Loucy (cell line): ENCODE data around the gene MKI67.

Experiments
- H2AFZ ChIP-seq: fragments of 200-600 bp; sonication (generic); 2 replicates; pipeline ENCODE4 v1.6.0; 2016; ENCODE audit warnings: antibody characterized with exemption, mild to moderate bottlenecking, low read length, moderate library complexity
- H3F3A ChIP-seq: fragments of 200-600 bp; 2 replicates; pipeline ENCODE4 v1.6.0; 2016; ENCODE audit warnings: antibody characterized with exemption, low read depth, mild to moderate bottlenecking
- H3K27me3 ChIP-seq: fragments of 200-600 bp; sonication (generic); 2 replicates; pipeline ENCODE4 v1.6.1; 2014; ENCODE audit warnings: low read length, mild to moderate bottlenecking; ENCODE audit not compliant: insufficient read depth, poor library complexity, severe bottlenecking
- H3K36me3 ChIP-seq: fragments of 200-600 bp; sonication (generic); 2 replicates; pipeline ENCODE4 v1.6.1; 2016; ENCODE audit warnings: low read length; ENCODE audit not compliant: insufficient read depth
- H3K4me1 ChIP-seq: fragments of 200-600 bp; sonication (generic); 2 replicates; pipeline ENCODE4 v1.5.1; 2014; ENCODE audit warnings: low read length, mild to moderate bottlenecking; ENCODE audit not compliant: insufficient read depth, poor library complexity, severe bottlenecking
- H3K4me2 ChIP-seq: fragments of 200-600 bp; sonication (generic); 2 replicates; pipeline ENCODE4 v1.6.0; 2014; ENCODE audit warnings: antibody characterized with exemption, low read length, low read depth, mild to moderate bottlenecking; ENCODE audit not compliant: poor library complexity, severe bottlenecking
- H3K4me3 ChIP-seq: fragments of 200-600 bp; sonication (generic); 2 replicates; pipeline ENCODE4 v1.5.1; 2014; ENCODE audit warnings: low read length, mild to moderate bottlenecking, mixed read lengths; ENCODE audit not compliant: poor library complexity, severe bottlenecking
- H3K79me2 ChIP-seq: fragments of 200-600 bp; sonication (generic); 2 replicates; pipeline ENCODE4 v1.6.1; 2014; ENCODE audit warnings: low read length; ENCODE audit not compliant: insufficient read depth
- H3K9ac ChIP-seq: fragments of 200-600 bp; sonication (generic); 2 replicates; pipeline ENCODE4 v1.6.0; 2014; ENCODE audit warnings: mild to moderate bottlenecking, low read depth, low read length, moderate library complexity; ENCODE audit not compliant: poor library complexity, severe bottlenecking
- H3K9me2 ChIP-seq: fragments of 200-600 bp; sonication (generic); replicated peaks from 2 replicates; pipeline ENCODE4 v1.6.1; 2016; ENCODE audit warnings: low read depth, low read length, mixed read lengths
- H3K9me3 ChIP-seq: fragments of 200-600 bp; sonication (generic); 2 replicates; pipeline ENCODE4 v1.6.1; 2014; ENCODE audit warnings: mild to moderate bottlenecking, antibody characterized with exemption, low read length, low read depth; ENCODE audit not compliant: insufficient read depth
- H4K20me1 ChIP-seq: fragments of 200-600 bp; sonication (generic); 2 replicates; pipeline ENCODE4 v1.6.0; 2014; ENCODE audit warnings: antibody characterized with exemption, low read length, mild to moderate bottlenecking; ENCODE audit not compliant: insufficient read depth, poor library complexity, severe bottlenecking
- CTCF ChIP-seq: fragments of 200-600 bp; sonication (generic); conservative IDR thresholded peaks from 2 replicates; pipeline ENCODE4 v1.5.1; 2014; ENCODE audit warnings: mild to moderate bottlenecking, antibody characterized with exemption, low read length
- EZH2phosphoT487 ChIP-seq: fragments of 200-600 bp; IDR thresholded peaks from 2 replicates; pipeline ENCODE4 v1.6.1; 2018; ENCODE audit warnings: antibody characterized with exemption, mild to moderate bottlenecking, moderate library complexity, borderline replicate concordance

MKI67 gene

GRCh38 chr10:128173386-128173785, 47.2 kb upstream of the MKI67 start:
- TF ChIP-seq CTCF (no peak), EZH2phosphoT487 (no peak)
- H3K79me2 ChIP-seq: no peaks in the 10 kb centered on the region
- H3K4me3 ChIP-seq: no peak overlapping the region
- no peaks in the 10 kb centered on the region for H3F3A ChIP-seq
- no peaks in the 10 kb centered on the region for H3K36me3 ChIP-seq
- H3K9ac ChIP-seq: no peak overlapping the region
- no peaks in the 10 kb centered on the region for H3K9me2 ChIP-seq
- H3K4me2 ChIP-seq: no peak overlapping the region
- no peaks in the 10 kb centered on the region for H4K20me1 ChIP-seq
- H3K9me3 ChIP-seq: peaks cover 5% of the 10 kb centered on the region; the same call in 1 of the 2 replicates
- no peak overlapping the region for H2AFZ ChIP-seq
- H3K4me1 ChIP-seq: no peaks in the 10 kb centered on the region
- H3K27me3 ChIP-seq: no peaks in the 10 kb centered on the region

GRCh38 chr10:128172756-128173155, 46.5 kb upstream of the MKI67 start:
- no peaks in the 10 kb centered on the region for H3K79me2 ChIP-seq
- H4K20me1 ChIP-seq: no peaks in the 10 kb centered on the region
- H3K4me3 ChIP-seq: no peak overlapping the region
- H3K9ac ChIP-seq: no peak overlapping the region
- no peaks in the 10 kb centered on the region for H3K36me3 ChIP-seq
- H3K4me2 ChIP-seq: no peak overlapping the region
- peaks cover 5% of the 10 kb centered on the region; the same call in 1 of the 2 replicates for H3K9me3 ChIP-seq
- H3K4me1 ChIP-seq: no peaks in the 10 kb centered on the region
- H3K9me2 ChIP-seq: no peaks in the 10 kb centered on the region
- H3F3A ChIP-seq: no peaks in the 10 kb centered on the region
- H3K27me3 ChIP-seq: no peaks in the 10 kb centered on the region
- TF ChIP-seq CTCF: no peak
- TF ChIP-seq EZH2phosphoT487: no peak
- H2AFZ ChIP-seq: no peak overlapping the region

GRCh38 chr10:128169811-128170379, 43.7 kb upstream of the MKI67 start:
- no peaks in the 10 kb centered on the region for H3K79me2 ChIP-seq
- H3F3A ChIP-seq: no peaks in the 10 kb centered on the region
- H3K27me3 ChIP-seq: no peaks in the 10 kb centered on the region
- no peaks in the 10 kb centered on the region for H3K9me2 ChIP-seq
- no peaks in the 10 kb centered on the region for H4K20me1 ChIP-seq
- H3K4me1 ChIP-seq: no peaks in the 10 kb centered on the region
- H3K4me3 ChIP-seq: no peak overlapping the region
- TF ChIP-seq EZH2phosphoT487 (no peak), CTCF (no peak)
- no peak overlapping the region for H2AFZ ChIP-seq
- peaks cover 5% of the 10 kb centered on the region; the same call in 1 of the 2 replicates for H3K9me3 ChIP-seq
- H3K9ac ChIP-seq: no peak overlapping the region
- H3K4me2 ChIP-seq: no peak overlapping the region
- no peaks in the 10 kb centered on the region for H3K36me3 ChIP-seq
